BLaER1 (cell line): ENCODE results near the gene SLCO2B1.

Experiments
- H3K27ac ChIP-seq: shearing (Covaris generic); formaldehyde crosslinking; 2 replicates; pipeline ENCODE4 v1.8.1; 2022
- H3K27me3 ChIP-seq: shearing (Covaris generic); formaldehyde crosslinking; 2 replicates; pipeline ENCODE4 v1.8.1; 2022
- H3K36me3 ChIP-seq: shearing (Covaris generic); formaldehyde crosslinking; 2 replicates; pipeline ENCODE4 v1.8.1; 2022
- H3K4me1 ChIP-seq: shearing (Covaris generic); formaldehyde crosslinking; 2 replicates; pipeline ENCODE4 v1.8.1; 2022
- H3K4me2 ChIP-seq: shearing (Covaris generic); formaldehyde crosslinking; 2 replicates; pipeline ENCODE4 v1.8.1; 2022
- H3K4me3 ChIP-seq: shearing (Covaris generic); formaldehyde crosslinking; 2 replicates; pipeline ENCODE4 v1.8.1; 2022
- H3K9ac ChIP-seq: shearing (Covaris generic); formaldehyde crosslinking; 2 replicates; pipeline ENCODE4 v1.8.1; 2022
- H3K9me3 ChIP-seq: shearing (Covaris generic); formaldehyde crosslinking; 2 replicates; pipeline ENCODE4 v1.8.1; 2022
- H4K20me1 ChIP-seq: shearing (Covaris generic); formaldehyde crosslinking; 2 replicates; pipeline ENCODE4 v1.8.1; 2022
- Cebpa-rat ChIP-seq: shearing (Covaris generic); IDR thresholded peaks from 2 replicates; pipeline ENCODE4 v1.8.1; 2022

The SLCO2B1 gene

DNA sequence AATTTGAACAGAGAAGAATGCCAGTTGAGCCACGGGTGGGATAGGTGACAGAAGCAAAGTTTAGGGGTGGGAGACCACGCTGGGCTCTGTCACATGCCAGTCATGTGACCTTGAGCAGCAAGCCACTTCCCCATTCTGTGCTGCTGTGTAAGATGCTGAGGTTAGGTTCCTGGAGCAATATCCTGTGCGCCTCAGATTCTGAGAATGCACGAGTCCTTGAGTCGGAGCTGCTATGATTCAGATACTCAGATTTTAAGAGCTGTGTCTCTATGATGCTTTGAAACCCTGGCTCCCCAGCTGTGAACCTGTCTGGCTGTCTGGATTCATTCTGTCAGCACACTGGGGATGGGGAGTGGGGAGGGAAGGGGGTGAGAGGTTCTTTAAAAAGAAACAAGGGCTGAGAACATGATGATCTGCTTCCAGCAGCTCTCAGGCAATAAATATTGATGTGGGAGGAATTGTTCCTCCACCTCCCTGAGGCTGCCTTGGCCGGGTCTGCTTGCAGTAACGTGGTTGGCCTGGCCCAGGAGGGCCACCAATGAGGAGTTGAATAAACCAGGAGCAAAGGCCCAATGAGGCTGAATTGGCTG lies 24.0 kb downstream of the SLCO2B1 start:
- H3K4me2 ChIP-seq = peak overlapping the region; percentile 75

GRCh38 chr11:75182664-75183063 lies 31.8 kb downstream of the SLCO2B1 start:
- no peak overlapping the region for H3K4me2 ChIP-seq
- H3K4me1 ChIP-seq = peaks cover 26% of the 10 kb centered on the region
- no peak overlapping the region for H3K9ac ChIP-seq
- no peak overlapping the region for H3K27ac ChIP-seq
- no peak overlapping the region for H3K4me3 ChIP-seq
- no peaks in the 10 kb centered on the region for H4K20me1 ChIP-seq
- TF ChIP-seq Cebpa-rat = no peak
- no peaks in the 10 kb centered on the region for H3K36me3 ChIP-seq
- no peaks in the 10 kb centered on the region for H3K27me3 ChIP-seq
- H3K9me3 ChIP-seq = no peaks in the 10 kb centered on the region

More for the DNA sequence above, 24.0 kb downstream of the SLCO2B1 start:
- Histone ChIP-seq H3K27me3 (no peaks in the 10 kb centered on the region), H4K20me1 (no peaks in the 10 kb centered on the region), H3K4me3 (no peak overlapping the region), H3K4me1 (peaks cover 28% of the 10 kb centered on the region), H3K9ac (peak overlapping the region; percentile 54; the same call in 1 of the 2 replicates), H3K36me3 (no peaks in the 10 kb centered on the region), H3K9me3 (no peaks in the 10 kb centered on the region), H3K27ac (peak overlapping the region; percentile 78)
- no peak for TF ChIP-seq Cebpa-rat

GRCh38 chr11:75184051-75184450 lies 33.1 kb downstream of the SLCO2B1 start:
- Histone ChIP-seq H3K4me2 (no peak overlapping the region), H3K9ac (no peak overlapping the region), H3K27me3 (no peaks in the 10 kb centered on the region), H4K20me1 (no peaks in the 10 kb centered on the region), H3K4me1 (peaks cover 26% of the 10 kb centered on the region), H3K27ac (no peak overlapping the region), H3K4me3 (no peak overlapping the region), H3K36me3 (no peaks in the 10 kb centered on the region), H3K9me3 (no peaks in the 10 kb centered on the region)
- no peak for TF ChIP-seq Cebpa-rat

GRCh38 chr11:75184757-75185425 lies 34.0 kb downstream of the SLCO2B1 start:
- no peak overlapping the region for H3K9ac ChIP-seq
- no peaks in the 10 kb centered on the region for H3K27me3 ChIP-seq
- H3K27ac ChIP-seq = no peak overlapping the region
- H3K4me2 ChIP-seq = no peak overlapping the region
- no peaks in the 10 kb centered on the region for H4K20me1 ChIP-seq
- no peaks in the 10 kb centered on the region for H3K36me3 ChIP-seq
- no peaks in the 10 kb centered on the region for H3K9me3 ChIP-seq
- no peak for TF ChIP-seq Cebpa-rat
- H3K4me1 ChIP-seq = peaks cover 26% of the 10 kb centered on the region
- no peak overlapping the region for H3K4me3 ChIP-seq

DNA sequence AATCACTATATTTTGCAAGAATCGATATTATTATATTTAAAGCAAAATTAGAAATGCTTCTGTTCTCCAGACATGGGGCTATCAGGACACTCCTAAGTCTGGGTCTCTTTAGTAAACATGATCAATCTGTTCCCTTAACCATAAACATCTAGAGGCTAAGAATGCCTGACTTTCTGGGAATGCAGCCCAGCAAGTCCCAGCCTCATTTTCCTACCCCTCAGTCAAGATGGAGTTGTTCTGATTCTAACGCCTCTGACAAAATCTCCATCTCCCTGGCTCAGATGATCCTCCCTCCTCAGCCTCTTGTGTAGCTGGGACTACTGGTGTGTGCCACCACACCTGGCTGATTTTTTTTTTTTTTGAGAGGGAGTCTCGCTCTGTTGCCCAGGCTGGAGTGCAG lies 35.0 kb downstream of the SLCO2B1 start:
- Histone ChIP-seq H3K27ac (no peak overlapping the region), H3K4me1 (peaks cover 26% of the 10 kb centered on the region)

GRCh38 chr11:75186999-75187398 lies 36.1 kb downstream of the SLCO2B1 start:
- Histone ChIP-seq H3K36me3 (no peaks in the 10 kb centered on the region), H3K4me3 (no peak overlapping the region), H3K4me1 (peaks cover 16% of the 10 kb centered on the region), H3K27ac (no peak overlapping the region), H3K9ac (no peak overlapping the region), H3K9me3 (no peaks in the 10 kb centered on the region), H4K20me1 (no peaks in the 10 kb centered on the region), H3K4me2 (no peak overlapping the region), H3K27me3 (no peaks in the 10 kb centered on the region)
- no peak for TF ChIP-seq Cebpa-rat

More for the DNA sequence above, 35.0 kb downstream of the SLCO2B1 start:
- Histone ChIP-seq H3K9ac (no peak overlapping the region), H3K27me3 (no peaks in the 10 kb centered on the region), H3K9me3 (no peaks in the 10 kb centered on the region), H3K4me3 (no peak overlapping the region), H4K20me1 (no peaks in the 10 kb centered on the region), H3K4me2 (no peak overlapping the region), H3K36me3 (no peaks in the 10 kb centered on the region)
- no peak for TF ChIP-seq Cebpa-rat

GRCh38 chr11:75188671-75189070 lies 37.8 kb downstream of the SLCO2B1 start:
- no peaks in the 10 kb centered on the region for H3K9me3 ChIP-seq
- H3K36me3 ChIP-seq = no peaks in the 10 kb centered on the region
- H3K4me1 ChIP-seq = peaks cover 16% of the 10 kb centered on the region
- no peaks in the 10 kb centered on the region for H3K27me3 ChIP-seq
- H3K27ac ChIP-seq = no peak overlapping the region
- no peak overlapping the region for H3K9ac ChIP-seq
- H4K20me1 ChIP-seq = no peaks in the 10 kb centered on the region
- no peak for TF ChIP-seq Cebpa-rat
- no peak overlapping the region for H3K4me3 ChIP-seq
- no peak overlapping the region for H3K4me2 ChIP-seq

DNA sequence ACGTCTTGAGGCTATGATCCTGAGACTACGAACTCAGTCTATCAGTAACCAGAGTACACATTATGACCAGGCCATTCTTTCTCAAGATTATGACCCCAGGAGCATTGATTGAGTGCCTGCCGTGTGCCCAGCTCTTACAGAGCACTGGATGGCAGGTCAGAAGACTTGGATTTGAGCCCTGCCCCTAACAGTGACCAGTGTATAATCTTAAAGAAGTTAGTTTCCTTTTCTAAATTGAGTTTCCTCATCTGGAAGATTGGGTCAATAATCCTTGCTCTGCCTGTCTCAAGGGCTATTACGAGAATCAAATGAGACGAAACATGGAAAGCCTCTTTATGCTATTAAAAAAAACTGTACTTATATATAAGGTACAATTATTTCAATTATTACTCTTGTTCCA lies 38.2 kb downstream of the SLCO2B1 start:
- no peak for TF ChIP-seq Cebpa-rat
- Histone ChIP-seq H3K27me3 (no peaks in the 10 kb centered on the region), H3K4me3 (no peak overlapping the region), H3K9me3 (no peaks in the 10 kb centered on the region), H3K36me3 (no peaks in the 10 kb centered on the region), H3K27ac (no peak overlapping the region), H3K4me2 (no peak overlapping the region), H4K20me1 (no peaks in the 10 kb centered on the region), H3K9ac (no peak overlapping the region), H3K4me1 (peaks cover 20% of the 10 kb centered on the region)

DNA sequence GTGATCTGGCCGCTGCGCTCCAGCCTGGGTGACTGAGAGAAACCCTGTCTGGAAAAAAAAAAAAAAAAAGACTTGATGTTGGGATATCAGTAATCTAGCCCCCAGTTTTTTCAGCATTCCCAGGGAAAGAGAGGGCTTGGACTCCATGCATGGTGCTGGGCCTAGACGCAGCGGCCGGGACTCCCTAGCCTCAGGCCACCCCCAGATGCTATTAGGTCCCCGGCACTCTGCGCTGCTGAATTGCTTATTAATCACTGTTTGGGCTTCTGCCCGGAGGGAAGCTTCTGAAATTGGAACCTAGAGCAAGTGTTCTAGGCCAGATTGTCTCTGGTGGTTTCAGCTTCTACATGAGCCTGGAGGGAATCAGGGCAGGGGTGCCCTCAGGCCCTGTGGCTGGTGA lies 39.0 kb downstream of the SLCO2B1 start:
- no peak overlapping the region for H3K4me3 ChIP-seq
- no peak overlapping the region for H3K9ac ChIP-seq
- no peaks in the 10 kb centered on the region for H3K9me3 ChIP-seq
- H3K4me1 ChIP-seq = peaks cover 23% of the 10 kb centered on the region
- H3K27ac ChIP-seq = no peak overlapping the region
- TF ChIP-seq Cebpa-rat = no peak
- no peaks in the 10 kb centered on the region for H4K20me1 ChIP-seq
- H3K4me2 ChIP-seq = no peak overlapping the region
- no peaks in the 10 kb centered on the region for H3K36me3 ChIP-seq
- no peaks in the 10 kb centered on the region for H3K27me3 ChIP-seq

GRCh38 chr11:75190652-75191329 lies 39.9 kb downstream of the SLCO2B1 start:
- Histone ChIP-seq H3K27me3 (no peaks in the 10 kb centered on the region), H3K9ac (no peak overlapping the region), H3K36me3 (no peaks in the 10 kb centered on the region), H3K9me3 (no peaks in the 10 kb centered on the region), H4K20me1 (no peaks in the 10 kb centered on the region), H3K4me1 (peaks cover 30% of the 10 kb centered on the region), H3K4me3 (no peak overlapping the region), H3K27ac (no peak overlapping the region), H3K4me2 (no peak overlapping the region)
- TF ChIP-seq Cebpa-rat = no peak
